ENCODE results near the gene EIPR1. TPM values are rescaled to one million over a fixed set of nuclear protein-coding genes. Genes with fewer than 3 reads are reported as not detected.

The EIPR1 gene
- polyA plus RNA-seq, 2 of the 4 experiments (the other 2 are of a cell fraction) = 55.0 to 65.0 TPM

GRCh38 chr2:3192281-3192818, 185.3 kb downstream of the EIPR1 start (continued):
- TF ChIP-seq RCOR1 (IDR thresholded peaks at IDR 0.05; ENCODE audit: low read depth, low read length) = no peak
- no peak for TF ChIP-seq RNF2 (IDR thresholded peaks at IDR 0.05; ENCODE audit: borderline replicate concordance, low read depth)
- no peak for TF ChIP-seq SREBF2 (IDR thresholded peaks at IDR 0.05)
- no peak for TF ChIP-seq POLR2AphosphoS2 (conservative IDR thresholded peaks at IDR 0.05; ENCODE audit: low read length)
- TF ChIP-seq MAX (IDR thresholded peaks at IDR 0.05) = no peak

GRCh38 chr2:3189961-3190360, 187.7 kb downstream of the EIPR1 start:
- Histone ChIP-seq H3K27ac (no peak overlapping the region), H3K4me2 (no peak overlapping the region), H3K4me3 (no peak overlapping the region), H3K9me3 (no peaks in the 10 kb centered on the region), H3K4me1 (no peaks in the 10 kb centered on the region)
- ChIA-PET POLR2A (no interaction called here), CTCF (interaction anchor here (1.1 kb wide), 1 partner anchor 25 kb away, joined by 3 read pairs; no protein-coding TSS in a partner anchor)
- 95% methylated on average over 8 of the region's 8 CpGs for WGBS (ENCODE audit: missing lambda C conversion rate)
- TF ChIP-seq REST (IDR thresholded peaks at IDR 0.05) (no peak), ELK1 (IDR thresholded peaks at IDR 0.05; ENCODE audit: low read depth, low read length) (no peak), MYC (IDR thresholded peaks at IDR 0.05; ENCODE audit: borderline replicate concordance, low read length) (no peak), USF2 (IDR thresholded peaks at IDR 0.05) (no peak), EHMT2 (IDR thresholded peaks at IDR 0.05; ENCODE audit: low read depth) (no peak), SREBF2 (IDR thresholded peaks at IDR 0.05) (no peak), NPAS2 (CRISPR knock-in tag; IDR thresholded peaks at IDR 0.05; ENCODE audit: borderline replicate concordance) (no peak), RFX5 (IDR thresholded peaks at IDR 0.05) (no peak), ATOH8 (CRISPR knock-in tag; IDR thresholded peaks at IDR 0.05; ENCODE audit: low read depth) (no peak), RNF2 (IDR thresholded peaks at IDR 0.05; ENCODE audit: borderline replicate concordance, low read depth) (no peak), TFCP2L1 (CRISPR knock-in tag; IDR thresholded peaks at IDR 0.05) (no peak), HOXA7 (CRISPR knock-in tag; IDR thresholded peaks at IDR 0.05) (no peak), FOSL2 (IDR thresholded peaks at IDR 0.05) (no peak), FOSL2 (CRISPR knock-in tag; IDR thresholded peaks at IDR 0.05) (no peak), RARB (CRISPR knock-in tag; IDR thresholded peaks at IDR 0.05) (no peak)
- FAIRE-seq (no peak), ATAC-seq (no peak), DNase-seq (ENCODE audit: low read depth in 1 of 2, low spot score in 1 of 2) (no peak)
